Hematopoietic multipotent progenitor cell treated with erythropoietin and hydrocortisone succinate and interleukin-3 and kit ligand, for 15 days (in vitro differentiated cells): ENCODE measurements around the gene YES1.
A peak's percentile ranks its signal among the peaks of the same experiment; 100 is the strongest.

ENCODE experiments used
- DNase-seq: peaks from one replicate; pipeline ENCODE4 v3.0.0-alpha.2; 2015; ENCODE audit warnings: low spot score

YES1 gene

GRCh38 chr18:811892-812375 lies at the start of gene YES1:
YES1 (minus strand) TSS chr18:812242; CDS start chr18:756827, 55,415 bp downstream.
- peak; percentile 67 for DNase-seq

- no peak for DNase-seq
These were observed 45.9 kb upstream of the YES1 start for GRCh38 chr18:857986-858385.

GRCh38 chr18:853471-853870 lies 41.4 kb upstream of the YES1 start:
- no peak for DNase-seq

GRCh38 chr18:850960-851359 lies 38.9 kb upstream of the YES1 start:
- no peak for DNase-seq

- DNase-seq, result no peak
These were observed 37.0 kb upstream of the YES1 start for GRCh38 chr18:849021-849420.

- no peak for DNase-seq
These were observed 36.2 kb upstream of the YES1 start for GRCh38 chr18:848062-848861.

GRCh38 chr18:845152-845819 lies 33.2 kb upstream of the YES1 start:
- DNase-seq, result no peak

GRCh38 chr18:841647-842370 lies 29.8 kb upstream of the YES1 start:
- DNase-seq, result no peak

GRCh38 chr18:840516-840915 lies 28.5 kb upstream of the YES1 start:
- no peak for DNase-seq

GRCh38 chr18:840023-840408 lies 28.0 kb upstream of the YES1 start:
- DNase-seq, result no peak

- peak; percentile 84 for DNase-seq
These were observed 27.4 kb upstream of the YES1 start for GRCh38 chr18:839224-840022.

- DNase-seq, result no peak
These were observed 25.9 kb upstream of the YES1 start for GRCh38 chr18:837922-838321.

GRCh38 chr18:834082-834720 lies 22.2 kb upstream of the YES1 start:
- DNase-seq, result no peak

- no peak for DNase-seq
These were observed 21.2 kb upstream of the YES1 start for GRCh38 chr18:833197-833596.

GRCh38 chr18:832085-832681 lies 20.1 kb upstream of the YES1 start:
- no peak for DNase-seq

GRCh38 chr18:830315-830901 lies 18.4 kb upstream of the YES1 start:
- no peak for DNase-seq

GRCh38 chr18:829432-829831 lies 17.4 kb upstream of the YES1 start:
- no peak for DNase-seq

GRCh38 chr18:827093-827677 lies 15.1 kb upstream of the YES1 start:
- no peak for DNase-seq

GRCh38 chr18:825891-826585 lies 14.0 kb upstream of the YES1 start:
- DNase-seq, result no peak

- DNase-seq, result no peak
These were observed 12.1 kb upstream of the YES1 start for GRCh38 chr18:824179-824578.
